Urinary bladder (tissue), 4 donors: Measurements from ENCODE around the gene CRK. TPM values are rescaled to one million over a fixed set of nuclear protein-coding genes. Genes with fewer than 3 reads are reported as not detected.

Experiments used
- DNase-seq: peaks from one replicate; pipeline ENCODE4 v3.0.0-alpha.2; 2015; ENCODE audit errors: extremely low spot score
- H3K27ac ChIP-seq: one replicate; pipeline ENCODE4 v1.5.1; 2013; ENCODE audit warnings: low read depth, mild to moderate bottlenecking, moderate library complexity
- H3K36me3 ChIP-seq: one replicate; pipeline ENCODE4 v1.6.1; 2013; ENCODE audit warnings: mild to moderate bottlenecking, moderate library complexity; ENCODE audit not compliant: insufficient read depth
- H3K4me1 ChIP-seq: one replicate; pipeline ENCODE4 v1.6.1; 2013; ENCODE audit warnings: mild to moderate bottlenecking, moderate library complexity; ENCODE audit not compliant: insufficient read depth
- H3K4me3 ChIP-seq: one replicate; pipeline ENCODE4 v1.5.1; 2013; ENCODE audit warnings: low read depth, low read length
- WGBS: extraction: QIAGEN DNeasy Blood & Tissue Kit; methylation state at CpG from one replicate; pipeline ENCODE4 v1.1.7; 2013; 5-methylcytosine and 5-hydroxymethylcytosine counted together
- polyA plus RNA-seq: library from polyadenylated mRNA; stranded (reverse); fragments of 200-250 nt; gene quantifications from one replicate; pipeline ENCODE4 v1.2.3, GENCODE V29; 2013
- total RNA-seq: library from RNA; depleted of rRNA; stranded (reverse); fragments of >200 nt; gene quantifications from one replicate; pipeline ENCODE4 v1.2.3, GENCODE V29; 2014
- donor health status: healthy with polysubstance abuse.
- donor health status: healthy.

The CRK gene
- total and polyA plus RNA-seq, 2 donors, result 43.3 to 91.2 TPM

GRCh38 chr17:1371893-1372590 lies 84.0 kb downstream of the CRK start:
- no peaks in the 10 kb centered on the region for H3K36me3 ChIP-seq
- no peak for DNase-seq
- H3K4me3 ChIP-seq, result no peak overlapping the region
- H3K27ac ChIP-seq, result no peak overlapping the region
- peaks cover 2% of the 10 kb centered on the region for H3K4me1 ChIP-seq
- 82% methylated on average over 17 of the region's 17 CpGs for whole genome bisulfite sequencing

Other genes starting within 250 kb of the CRK start
- gene BHLHA9, start 185.8 kb downstream of the CRK start, total RNA-seq, result not detected
- gene BHLHA9, start 185.8 kb downstream of the CRK start, polyA plus RNA-seq, result not detected
- gene TRARG1, start 176.6 kb downstream of the CRK start, total RNA-seq, result not detected
- gene TRARG1, start 176.6 kb downstream of the CRK start, polyA plus RNA-seq, result 4.8 TPM
- 167 TPM for gene YWHAE, start 56.0 kb downstream of the CRK start, total RNA-seq
- 323 TPM for gene YWHAE, start 56.0 kb downstream of the CRK start, polyA plus RNA-seq
- gene MYO1C, start 36.5 kb upstream of the CRK start, total RNA-seq, result 76.8 TPM
- 125 TPM for gene MYO1C, start 36.5 kb upstream of the CRK start, polyA plus RNA-seq
- gene INPP5K, start 60.4 kb upstream of the CRK start, total RNA-seq, result 29.7 TPM
- 37.2 TPM for gene INPP5K, start 60.4 kb upstream of the CRK start, polyA plus RNA-seq
- gene PITPNA, start 106.6 kb upstream of the CRK start, total RNA-seq, result 11.7 TPM
- 42.8 TPM for gene PITPNA, start 106.6 kb upstream of the CRK start, polyA plus RNA-seq
- gene SLC43A2, start 172.6 kb upstream of the CRK start, total RNA-seq, result 6.8 TPM
- 19.6 TPM for gene SLC43A2, start 172.6 kb upstream of the CRK start, polyA plus RNA-seq
- 10.7 TPM for gene SCARF1, start 189.5 kb upstream of the CRK start, total RNA-seq
- 9.3 TPM for gene SCARF1, start 189.5 kb upstream of the CRK start, polyA plus RNA-seq
- 6.5 TPM for gene RILP, start 193.6 kb upstream of the CRK start, total RNA-seq
- gene RILP, start 193.6 kb upstream of the CRK start, polyA plus RNA-seq, result 16.1 TPM
- gene PRPF8, start 228.6 kb upstream of the CRK start, total RNA-seq, result 107 TPM
- gene PRPF8, start 228.6 kb upstream of the CRK start, polyA plus RNA-seq, result 125 TPM